Measurements from ENCODE around the gene BHLHE23. TPM values are rescaled to one million over a fixed set of nuclear protein-coding genes. Genes with fewer than 3 reads are reported as not detected.

The BHLHE23 gene
- total RNA-seq, 1 experiment from 2014 or later = not detected

GRCh38 chr20:62980380-62980960 lies 26.3 kb downstream of the BHLHE23 start:
- TF ChIP-seq EZH2 (IDR thresholded peaks at IDR 0.05) (no peak), FOSL1 (IDR thresholded peaks at IDR 0.05; ENCODE audit: low read depth) (no peak), JUND (IDR thresholded peaks at IDR 0.05) (no peak), TCF7L2 (IDR thresholded peaks at IDR 0.05; ENCODE audit: borderline replicate concordance, extremely low read depth, insufficient read depth, insufficient read length) (no peak), YY1 (IDR thresholded peaks at IDR 0.05; ENCODE audit: extremely low read depth, insufficient replicate concordance, low read depth, low read length) (no peak), CTCF (IDR thresholded peaks at IDR 0.05 in 2 of 3, conservative IDR thresholded peaks at IDR 0.05 in 1 of 3; ENCODE audit: borderline replicate concordance in 1 of 3, insufficient read depth in 1 of 3, low read depth in 2 of 3, low read length in 2 of 3) (no peak), POLR2AphosphoS5 (IDR thresholded peaks at IDR 0.05; ENCODE audit: low read depth, low read length) (no peak)
- DNase-seq (ENCODE audit: low read depth, low spot score) (no peak), ATAC-seq (no peak)
- Histone ChIP-seq H3K9me3 (ENCODE audit: control insufficient read depth in 1 of 2, insufficient read depth in 1 of 2, low read depth in 1 of 2, low read length in 2 of 2) (no peaks in the 10 kb centered on the region), H3K9me2 (ENCODE audit: insufficient read depth) (no peaks in the 10 kb centered on the region), H3K9ac (ENCODE audit: low read length) (no peak overlapping the region), H3K36me3 (ENCODE audit: control insufficient read depth in 1 of 2, insufficient read depth in 2 of 2, low read length in 2 of 2) (no peaks in the 10 kb centered on the region), H3K27me3 (ENCODE audit: insufficient read depth, low read length) (no peaks in the 10 kb centered on the region), H3K4me2 (ENCODE audit: low read length) (no peak overlapping the region), H2AFZ (ENCODE audit: low read depth, low read length, poor library complexity, severe bottlenecking) (no peak overlapping the region), H3K4me1 (ENCODE audit: control insufficient read depth in 1 of 2, insufficient read depth in 2 of 2, low read length in 2 of 2) (peaks cover 3 to 8% of the 10 kb centered on the region in 2 experiments; a peak in 3 of 4 replicates), H4K20me1 (ENCODE audit: insufficient read depth) (no peaks in the 10 kb centered on the region), H3K79me2 (ENCODE audit: insufficient read depth, low read length) (no peaks in the 10 kb centered on the region), H3K27ac (ENCODE audit: low read depth, low read length) (no peak overlapping the region), H3K4me3 (replicated peaks in 1 of 2; ENCODE audit: low read depth in 1 of 2, low read length in 2 of 2) (no peak overlapping the region)
- intact Hi-C loops (cut with micrococcal nuclease) = no loop called here
- ChIA-PET CTCF (interaction anchor here (0.6 to 1.0 kb wide), 2 partner anchors 8 to 32 kb away, joined by 3 to 4 read pairs; no protein-coding TSS in a partner anchor), POLR2A (no interaction called here), RAD21 (ENCODE audit: low non-redundant PET in 1 of 2, low total read pairs in 2 of 2, uncharacterized antibody in 2 of 2, unreplicated experiment in 2 of 2) (no interaction called here)
- BruUV-seq (replicated peaks) = no TSS peak

Measured in HCT116 (cell line).